Measurements from ENCODE around the gene FAM170B. TPM values are rescaled to one million over a fixed set of nuclear protein-coding genes. Genes with fewer than 3 reads are reported as not detected.

The FAM170B gene
- total and polyA plus RNA-seq, 12 donors: not detected

GRCh38 chr10:49099046-49099445, 34.8 kb downstream of the FAM170B start:
- ATAC-seq (no peak), DNase-seq (no peak)
- no peak for TF ChIP-seq CTCF (IDR thresholded peaks at IDR 0.05)
- H3K27ac ChIP-seq: no peak overlapping the region
- intact Hi-C loops (cut with DNase I): no loop called here
- no peaks in the 10 kb centered on the region for H3K9me3 ChIP-seq
- H3K36me3 ChIP-seq: peaks cover 0 to 18% (median 0%) of the 10 kb centered on the region in 9 donors
- 82 to 83% methylated on average over 8 of the region's 8 CpGs for WGBS, 2 donors
- H3K4me1 ChIP-seq: peaks cover 0 to 60% (median 24%) of the 10 kb centered on the region in 9 donors
- no peaks in the 10 kb centered on the region for H3K27me3 ChIP-seq
- H3K4me3 ChIP-seq: no peak overlapping the region

GRCh38 chr10:49096890-49097445, 36.9 kb downstream of the FAM170B start:
- TF ChIP-seq CTCF (IDR thresholded peaks at IDR 0.05): no peak
- ATAC-seq: peak in 1 of 8 donors; percentile 23
- peaks cover 0 to 7% (median 0%) of the 10 kb centered on the region in 9 donors for H3K36me3 ChIP-seq
- no peaks in the 10 kb centered on the region for H3K27me3 ChIP-seq
- intact Hi-C loops (cut with DNase I): no loop called here
- 87% methylated on average over 8 of the region's 8 CpGs for WGBS, 2 donors
- no peak for DNase-seq
- H3K4me1 ChIP-seq: peaks cover 0 to 75% (median 29%) of the 10 kb centered on the region in 9 donors
- H3K9me3 ChIP-seq: no peaks in the 10 kb centered on the region
- no peak overlapping the region for H3K4me3 ChIP-seq
- H3K27ac ChIP-seq: peak overlapping the region in 3 of 10 donors; percentile 12 to 66 (median 41)

GRCh38 chr10:49094646-49095045, 39.2 kb downstream of the FAM170B start:
- H3K36me3 ChIP-seq: peaks cover 0 to 13% (median 0%) of the 10 kb centered on the region in 9 donors
- DNase-seq (peak in 1 of 2 donors; percentile 76), ATAC-seq (peak; percentile 35 to 82 (median 56))
- WGBS, 2 donors: 58 to 59% methylated on average over 4 of the region's 4 CpGs
- H3K27ac ChIP-seq: peak overlapping the region in 5 of 10 donors; percentile 6 to 64 (median 20)
- no peaks in the 10 kb centered on the region for H3K27me3 ChIP-seq
- peaks cover 5 to 90% (median 47%) of the 10 kb centered on the region in 9 donors for H3K4me1 ChIP-seq
- intact Hi-C loops (cut with DNase I): no loop called here
- no peak overlapping the region for H3K4me3 ChIP-seq
- H3K9me3 ChIP-seq: no peaks in the 10 kb centered on the region
- no peak for TF ChIP-seq CTCF (IDR thresholded peaks at IDR 0.05)

- Histone ChIP-seq H3K4me3 (no peak overlapping the region), H3K9me3 (no peaks in the 10 kb centered on the region), H3K27ac (peak overlapping the region in 3 of 10 donors; percentile 6 to 64 (median 35)), H3K4me1 (peaks cover 5 to 96% (median 54%) of the 10 kb centered on the region in 9 donors), H3K36me3 (peaks cover 0 to 10% (median 0%) of the 10 kb centered on the region in 9 donors), H3K27me3 (no peaks in the 10 kb centered on the region)
- no peak for TF ChIP-seq CTCF (IDR thresholded peaks at IDR 0.05)
- 91 to 96% methylated on average over 10 of the region's 10 CpGs for WGBS, 2 donors
- DNase-seq (no peak), ATAC-seq (no peak)
- intact Hi-C loops (cut with DNase I): no loop called here
Observed at GRCh38 chr10:49093922-49094321, 39.9 kb downstream of the FAM170B start.

Data from heart right ventricle (tissue), 16 donors.